SK-N-SH (cell line): ENCODE data around the gene TSHZ2. TPM values are rescaled to one million over a fixed set of nuclear protein-coding genes. Genes with fewer than 3 reads are reported as not detected.

Experiments used
- CTCF ChIA-PET: fragments of 300-600, 350-600 bp; formaldehyde crosslinking; extraction: SDS; loops from one replicate; lab custom pipeline; 2021; lab: Yijun Ruan, JAX
- POLR2A ChIA-PET: fragments of 350-600 bp; sonication (Branson Sonifier 250); formaldehyde crosslinking; extraction: SDS; loops from one replicate; lab custom pipeline; 2020; ENCODE audit warnings: antibody characterized with exemption, inconsistent platforms; lab: Yijun Ruan, JAX
- DNase-seq: peaks from one replicate; pipeline ENCODE4 v3.0.0; 2012
- H2AFZ ChIP-seq: fragments of 200-600 bp; sonication (generic); 2 replicates; pipeline ENCODE4 v1.8.1; 2016; ENCODE audit warnings: antibody characterized with exemption, mild to moderate bottlenecking, low read depth
- H3F3A ChIP-seq: fragments of 200-600 bp; sonication (generic); replicated peaks from 2 replicates; pipeline ENCODE3; 2016; ENCODE audit warnings: antibody characterized with exemption, mild to moderate bottlenecking; ENCODE audit not compliant: insufficient read depth
- H3K27ac ChIP-seq, 2 experiments: fragments of 200-500 bp in 1 of 2; fragments of 200-600 bp in 1 of 2; sonication (Bioruptor generic) in 1 of 2; sonication (generic), shearing (Covaris generic) in 1 of 2; 2 replicates each; pipeline versions ENCODE4 v1.5.1 to v1.6.1; 2014 to 2016; ENCODE audit warnings: low read depth in 2 of 2, inconsistent platforms in 1 of 2, low read length in 1 of 2, mild to moderate bottlenecking in 1 of 2, mixed read lengths in 1 of 2
- H3K27me3 ChIP-seq: fragments of 200-600 bp; sonication (generic), shearing (Covaris generic); 2 replicates; pipeline ENCODE4 v1.6.1; 2016; ENCODE audit warnings: mixed run types; ENCODE audit not compliant: insufficient read depth
- H3K36me3 ChIP-seq, 2 experiments: fragments of 200-500 bp in 1 of 2; fragments of 200-600 bp in 1 of 2; sonication (Bioruptor generic) in 1 of 2; sonication (generic) in 1 of 2; replicated peaks in 1 of 2; 2 replicates each; pipeline versions ENCODE3 to v1.5.1; 2014 to 2016; ENCODE audit warnings: low read length in 1 of 2, mild to moderate bottlenecking in 1 of 2; ENCODE audit not compliant: insufficient read depth in 2 of 2, control insufficient read depth in 1 of 2
- H3K4me1 ChIP-seq, 2 experiments: fragments of 200-500 bp in 1 of 2; fragments of 200-600 bp in 1 of 2; sonication (Bioruptor generic) in 1 of 2; sonication (generic), shearing (Covaris generic) in 1 of 2; 2 replicates each; pipeline versions ENCODE4 v1.5.1 to v1.6.1; 2014 to 2016; ENCODE audit warnings: low read depth in 1 of 2, low read length in 1 of 2, mixed run types in 1 of 2; ENCODE audit not compliant: insufficient read depth in 2 of 2, control insufficient read depth in 1 of 2
- H3K4me2 ChIP-seq: fragments of 200-600 bp; sonication (generic), shearing (Covaris generic); 2 replicates; pipeline ENCODE4 v1.6.1; 2017; ENCODE audit warnings: mixed run types
- H3K4me3 ChIP-seq, 2 experiments: fragments of 200-500 bp in 1 of 2; fragments of 200-600 bp in 1 of 2; sonication (Bioruptor generic) in 1 of 2; sonication (generic), shearing (Covaris generic) in 1 of 2; 2 replicates each; pipeline versions ENCODE4 v1.5.1 to v1.8.1; 2014 to 2016; ENCODE audit warnings: low read depth in 2 of 2, inconsistent platforms in 1 of 2, low read length in 1 of 2, mild to moderate bottlenecking in 1 of 2, mixed read lengths in 1 of 2, moderate library complexity in 1 of 2
- H3K79me2 ChIP-seq: fragments of 200-600 bp; sonication (generic); 2 replicates; pipeline ENCODE4 v1.8.1; 2017; ENCODE audit warnings: mild to moderate bottlenecking; ENCODE audit not compliant: insufficient read depth
- H3K9ac ChIP-seq: fragments of 200-600 bp; sonication (generic); 2 replicates; pipeline ENCODE4 v1.6.1; 2017; ENCODE audit warnings: mixed run types
- H3K9me2 ChIP-seq: fragments of 200-600 bp; sonication (generic); 2 replicates; pipeline ENCODE4 v1.6.1; 2017; ENCODE audit warnings: mixed run types
- H3K9me3 ChIP-seq: fragments of 200-600 bp; sonication (generic); 2 replicates; pipeline ENCODE4 v1.6.1; 2017; ENCODE audit warnings: mixed run types, mild to moderate bottlenecking, moderate library complexity
- H4K20me1 ChIP-seq: fragments of 200-600 bp; sonication (generic); 2 replicates; pipeline ENCODE4 v1.6.1; 2017; ENCODE audit warnings: mild to moderate bottlenecking, mixed run types; ENCODE audit not compliant: insufficient read depth
- CHD2 ChIP-seq: fragments of 150-350 bp; IDR thresholded peaks from 2 replicates; pipeline ENCODE4 v1.6.1; 2018; ENCODE audit warnings: low read length; ENCODE audit not compliant: partially characterized antibody
- CTCF ChIP-seq: fragments of 200-600 bp; sonication (generic); IDR thresholded peaks from 2 replicates; pipeline ENCODE4 v1.6.1; 2017; ENCODE audit warnings: antibody characterized with exemption, mild to moderate bottlenecking, moderate library complexity
- ELF1 ChIP-seq: IDR thresholded peaks from 2 replicates; pipeline ENCODE4 v1.4.0; 2012
- EP300 ChIP-seq, 2 experiments: IDR thresholded peaks; 2 replicates each; pipeline versions ENCODE4 v1.4.0 to v1.6.1; 2012; ENCODE audit warnings: borderline replicate concordance in 1 of 2, low read depth in 1 of 2, low read length in 1 of 2
- FOXJ3 ChIP-seq: sonication (generic); formaldehyde crosslinking; IDR thresholded peaks from 2 replicates; pipeline ENCODE4 v1.5.1; 2020; ENCODE audit warnings: mild to moderate bottlenecking, missing genetic modification reagents
- GATA2 ChIP-seq: sonication (generic); formaldehyde crosslinking; IDR thresholded peaks from 2 replicates; pipeline ENCODE4 v1.5.0; 2020; ENCODE audit warnings: mild to moderate bottlenecking, missing genetic modification reagents
- JUND ChIP-seq: IDR thresholded peaks from 2 replicates; pipeline ENCODE4 v1.4.0; 2012
- MEF2A ChIP-seq: IDR thresholded peaks from 2 replicates; pipeline ENCODE4 v1.4.0; 2012; ENCODE audit warnings: low read depth, borderline replicate concordance
- RAD21 ChIP-seq: IDR thresholded peaks from 2 replicates; pipeline ENCODE4 v1.6.1; 2012; ENCODE audit warnings: mild to moderate bottlenecking, low read length
- RCOR1 ChIP-seq: fragments of 150-350 bp; IDR thresholded peaks from 2 replicates; pipeline ENCODE4 v1.6.1; 2017; ENCODE audit warnings: antibody characterized with exemption, low read length
- SMC3 ChIP-seq: IDR thresholded peaks from 2 replicates; pipeline ENCODE4 v1.6.1; 2012; ENCODE audit warnings: low read depth, low read length, improper control_type of control experiment
- WGBS: methylation state at CpG from one replicate; pipeline ENCODE4 v1.1.6; 2017; ENCODE audit warnings: low lambda C conversion rate; 5-methylcytosine and 5-hydroxymethylcytosine counted together
- polyA plus RNA-seq, 3 experiments: library from polyadenylated mRNA; depleted of rRNA; stranded (reverse); fragments of >200 nt; gene quantifications; 2 replicates each; pipeline ENCODE4 v1.2.3, GENCODE V29; 2012

Gene TSHZ2
- polyA plus RNA-seq, 1 of the 3 experiments (the other 2 are of a cell fraction) = 0.13 TPM

GRCh38 chr20:53381568-53382262 lies 409.6 kb downstream of the TSHZ2 start:
- no peak overlapping the region for H2AFZ ChIP-seq
- H3K4me3 ChIP-seq = no peak overlapping the region
- no peaks in the 10 kb centered on the region for H3K9me2 ChIP-seq
- H3K36me3 ChIP-seq = no peaks in the 10 kb centered on the region
- H3K27ac ChIP-seq = peak overlapping the region in 1 of 2 experiments; percentile 55; a peak in 1 of 4 replicates
- CTCF ChIA-PET = interaction anchor here (0.6 to 1.3 kb wide), 4 partner anchors 10 to 113 kb away, joined by 3 to 6 read pairs (median 3); no protein-coding TSS in a partner anchor
- no peaks in the 10 kb centered on the region for H3F3A ChIP-seq
- POLR2A ChIA-PET = no interaction called here
- no peaks in the 10 kb centered on the region for H3K27me3 ChIP-seq
- no peak overlapping the region for H3K4me2 ChIP-seq
- H4K20me1 ChIP-seq = no peaks in the 10 kb centered on the region
- DNase-seq = no peak
- peaks cover 0 to 12% of the 10 kb centered on the region in 2 experiments; a peak in 1 of 4 replicates for H3K4me1 ChIP-seq
- H3K9me3 ChIP-seq = no peaks in the 10 kb centered on the region
- H3K9ac ChIP-seq = no peak overlapping the region
- TF ChIP-seq CTCF (peak; percentile 11; the same call in 1 of the 2 replicates), SMC3 (no peak)
- H3K79me2 ChIP-seq = no peaks in the 10 kb centered on the region
- WGBS = 32% methylated on average over 3 of the region's 3 CpGs

GRCh38 chr20:53382263-53382844 lies 410.2 kb downstream of the TSHZ2 start:
- 35% methylated on average over 7 of the region's 7 CpGs for WGBS
- TF ChIP-seq CHD2 (peak; percentile 46), FOXJ3 (CRISPR knock-in tag) (0 out of 2 replicates have a peak, but pooled peaks have one; percentile 12), EP300 (IDR thresholded peaks at IDR 0.05; ENCODE audit: borderline replicate concordance in 1 of 2, low read depth in 1 of 2, low read length in 1 of 2) (peak in 1 of 2 experiments; percentile 88; a peak in 2 of 4 replicates), RAD21 (peak; percentile 32), GATA2 (peak; percentile 15; the same call in 1 of the 2 replicates), RCOR1 (peak; percentile 76), ELF1 (no peak), JUND (no peak), MEF2A (no peak)
- H3K36me3 ChIP-seq = no peaks in the 10 kb centered on the region
- CTCF ChIA-PET = interaction anchor here (0.6 to 1.3 kb wide), 4 partner anchors 11 to 112 kb away, joined by 3 to 6 read pairs (median 3); no protein-coding TSS in a partner anchor
- peak; percentile 58 for DNase-seq
- H3K4me2 ChIP-seq = no peak overlapping the region
- no peaks in the 10 kb centered on the region for H3K79me2 ChIP-seq
- POLR2A ChIA-PET = no interaction called here
- H2AFZ ChIP-seq = no peak overlapping the region
- H3K4me3 ChIP-seq = no peak overlapping the region
- H4K20me1 ChIP-seq = no peaks in the 10 kb centered on the region
- H3K4me1 ChIP-seq = peaks cover 0 to 12% of the 10 kb centered on the region in 2 experiments; a peak in 1 of 4 replicates
- H3F3A ChIP-seq = no peaks in the 10 kb centered on the region
- no peaks in the 10 kb centered on the region for H3K9me2 ChIP-seq
- no peak overlapping the region for H3K9ac ChIP-seq
- no peaks in the 10 kb centered on the region for H3K27me3 ChIP-seq
- H3K9me3 ChIP-seq = no peaks in the 10 kb centered on the region
- peak overlapping the region in 1 of 2 experiments; percentile 55; a peak in 1 of 4 replicates for H3K27ac ChIP-seq
